B cell (primary cell): ENCODE measurements around the gene KANK3. TPM values are rescaled to one million over a fixed set of nuclear protein-coding genes. Genes with fewer than 3 reads are reported as not detected.

ENCODE experiments used
- ATAC-seq: fragments of 200-7000 bp; cut with Tn5 transposase; one replicate; pipeline ENCODE4 v1.10.0; 2021; ENCODE audit warnings: low read depth, mild to moderate bottlenecking, moderate number of reproducible peaks, moderate library complexity
- CTCF ChIA-PET: fragments of 350-600 bp; sonication (Branson Sonifier 250); formaldehyde crosslinking; loops from one replicate; lab custom pipeline; 2021; ENCODE audit warnings: antibody characterized with exemption, inconsistent platforms; lab: Charles Lee
- POLR2A ChIA-PET: fragments of 350-600 bp; sonication (Branson Sonifier 250); formaldehyde crosslinking; loops from one replicate; lab custom pipeline; 2021; ENCODE audit warnings: antibody characterized with exemption; lab: Charles Lee
- DNase-seq: peaks from one replicate; pipeline ENCODE4 v3.0.0; 2013
- H2AFZ ChIP-seq: 2 replicates; pipeline ENCODE4 v1.6.1; 2012; ENCODE audit warnings: mild to moderate bottlenecking, low read depth, low read length; ENCODE audit not compliant: insufficient read depth, poor library complexity, severe bottlenecking
- H3K27ac ChIP-seq, 2 donors: 1 replicate in 1 of 2; 2 replicates in 1 of 2; pipeline ENCODE4 v1.5.1; 2012 to 2013; ENCODE audit warnings: low read length in 2 of 2, mild to moderate bottlenecking in 2 of 2, moderate library complexity in 1 of 2
- H3K27me3 ChIP-seq, 4 experiments: fragments of 200-600 bp in 1 of 4; sonication (generic) in 1 of 4; replicated peaks in 1 of 4; 1 replicate in 2 of 4; 2 replicates in 2 of 4; pipeline versions ENCODE4 v1.6.1 to v1.7.0; 2013 to 2016; ENCODE audit warnings: low read length in 3 of 4, mild to moderate bottlenecking in 2 of 4, mixed read lengths in 1 of 4, moderate library complexity in 1 of 4; ENCODE audit not compliant: insufficient read depth in 4 of 4, control insufficient read depth in 3 of 4; ENCODE audit errors: control extremely low read depth in 1 of 4
- H3K36me3 ChIP-seq, 2 experiments: replicated peaks in 1 of 2; 1 replicate in 1 of 2; 2 replicates in 1 of 2; pipeline versions ENCODE4 v1.6.1 to v1.7.1; 2013; ENCODE audit warnings: low read length in 1 of 2; ENCODE audit not compliant: insufficient read depth in 2 of 2, control insufficient read depth in 1 of 2; ENCODE audit errors: control extremely low read depth in 1 of 2, extremely low read depth in 1 of 2
- H3K4me1 ChIP-seq, 2 donors: fragments of 200-600 bp in 1 of 2; sonication (generic) in 1 of 2; 1 replicate in 1 of 2; 2 replicates in 1 of 2; pipeline versions ENCODE4 v1.5.1 to v1.6.1; 2013 to 2017; ENCODE audit warnings: low read length in 2 of 2; ENCODE audit not compliant: control insufficient read depth in 2 of 2, insufficient read depth in 2 of 2
- H3K4me2 ChIP-seq: replicated peaks from 2 replicates; pipeline ENCODE3; 2012; ENCODE audit warnings: mild to moderate bottlenecking, low read depth, low read length; ENCODE audit not compliant: poor library complexity, severe bottlenecking
- H3K4me3 ChIP-seq, 5 experiments: fragments of 200-600 bp in 1 of 5; sonication (generic) in 1 of 5; 1 replicate in 3 of 5; 2 replicates in 2 of 5; pipeline versions ENCODE4 v1.5.1 to v1.7.0; 2011 to 2016; ENCODE audit warnings: low read length in 4 of 5, mild to moderate bottlenecking in 4 of 5, low read depth in 2 of 5, control low read depth in 1 of 5, moderate library complexity in 1 of 5; ENCODE audit not compliant: insufficient read depth in 1 of 5; ENCODE audit errors: control extremely low read depth in 1 of 5, extremely low read depth in 1 of 5
- H3K79me2 ChIP-seq: fragments of 200-600 bp; sonication (generic); one replicate; pipeline ENCODE4 v1.6.0; 2016; ENCODE audit warnings: low read length; ENCODE audit not compliant: control insufficient read depth, insufficient read depth
- H3K9ac ChIP-seq: fragments of 200-600 bp; sonication (generic); 2 replicates; pipeline ENCODE4 v1.6.1; 2017; ENCODE audit warnings: mild to moderate bottlenecking, low read length, moderate library complexity
- H3K9me3 ChIP-seq, 3 donors: one replicate each; pipeline versions ENCODE4 v1.6.1 to v1.7.1; 2013; ENCODE audit warnings: low read length in 2 of 3; ENCODE audit not compliant: control insufficient read depth in 2 of 3, insufficient read depth in 1 of 3; ENCODE audit errors: control extremely low read depth in 1 of 3
- H4K20me1 ChIP-seq: 2 replicates; pipeline ENCODE4 v1.6.0; 2012; ENCODE audit warnings: mild to moderate bottlenecking, low read length; ENCODE audit not compliant: insufficient read depth, control insufficient read depth, poor library complexity, severe bottlenecking
- H3K27ac Mint-ChIP-seq: one replicate; pipeline ENCODE4 v1.8.0; 2021; ENCODE audit warnings: mixed read lengths
- H3K27me3 Mint-ChIP-seq: one replicate; pipeline ENCODE4 v1.8.0; 2021; ENCODE audit warnings: mixed read lengths
- H3K4me1 Mint-ChIP-seq: one replicate; pipeline ENCODE4 v1.8.0; 2021; ENCODE audit warnings: mixed read lengths
- H3K4me3 Mint-ChIP-seq: one replicate; pipeline ENCODE4 v1.8.0; 2021; ENCODE audit warnings: mixed read lengths
- H3K9me3 Mint-ChIP-seq: one replicate; pipeline ENCODE4 v1.8.0; 2022; ENCODE audit warnings: mixed read lengths; ENCODE audit not compliant: insufficient read depth
- EZH2 ChIP-seq: IDR thresholded peaks from 2 replicates; pipeline ENCODE4 v1.6.1; 2012; ENCODE audit warnings: borderline replicate concordance, low read depth, mild to moderate bottlenecking, moderate library complexity, low read length; ENCODE audit not compliant: insufficient read depth, poor library complexity, severe bottlenecking
- WGBS: methylation state at CpG from one replicate; pipeline ENCODE4 v1.1.5; 2013; ENCODE audit warnings: missing lambda C conversion rate; ENCODE audit not compliant: insufficient coverage; 5-methylcytosine and 5-hydroxymethylcytosine counted together
- intact Hi-C: fragments of 100-400 bp; cut with micrococcal nuclease; formaldehyde crosslinking; loops from one replicate; pipeline ENCODE4 v1.10.0; 2022
- polyA plus RNA-seq: library from polyadenylated mRNA; depleted of rRNA; stranded (reverse); fragments of >200 nt; gene quantifications from 2 replicates; pipeline ENCODE4 v1.2.3, GENCODE V29; 2012
- total RNA-seq, 2 donors: library from RNA; stranded (reverse); fragments of 120-200 nt in 1 of 2; gene quantifications; 1 replicate in 1 of 2; 2 replicates in 1 of 2; pipeline versions ENCODE4 v1.2.3 to v1.2.4, GENCODE V29; 2013 to 2022
- TF ChIP-seq, protein P1 (sequence below): fragments of 200-600 bp; IDR thresholded peaks from one replicate; pipeline ENCODE4 v1.8.0; 2022; ENCODE audit warnings: antibody characterized with exemption, mild to moderate bottlenecking

The KANK3 gene
- total and polyA plus RNA-seq, 2 donors (not counting 1 experiment from before 2014, with no cell fraction given) = 0.27 to 0.34 TPM

DNA sequence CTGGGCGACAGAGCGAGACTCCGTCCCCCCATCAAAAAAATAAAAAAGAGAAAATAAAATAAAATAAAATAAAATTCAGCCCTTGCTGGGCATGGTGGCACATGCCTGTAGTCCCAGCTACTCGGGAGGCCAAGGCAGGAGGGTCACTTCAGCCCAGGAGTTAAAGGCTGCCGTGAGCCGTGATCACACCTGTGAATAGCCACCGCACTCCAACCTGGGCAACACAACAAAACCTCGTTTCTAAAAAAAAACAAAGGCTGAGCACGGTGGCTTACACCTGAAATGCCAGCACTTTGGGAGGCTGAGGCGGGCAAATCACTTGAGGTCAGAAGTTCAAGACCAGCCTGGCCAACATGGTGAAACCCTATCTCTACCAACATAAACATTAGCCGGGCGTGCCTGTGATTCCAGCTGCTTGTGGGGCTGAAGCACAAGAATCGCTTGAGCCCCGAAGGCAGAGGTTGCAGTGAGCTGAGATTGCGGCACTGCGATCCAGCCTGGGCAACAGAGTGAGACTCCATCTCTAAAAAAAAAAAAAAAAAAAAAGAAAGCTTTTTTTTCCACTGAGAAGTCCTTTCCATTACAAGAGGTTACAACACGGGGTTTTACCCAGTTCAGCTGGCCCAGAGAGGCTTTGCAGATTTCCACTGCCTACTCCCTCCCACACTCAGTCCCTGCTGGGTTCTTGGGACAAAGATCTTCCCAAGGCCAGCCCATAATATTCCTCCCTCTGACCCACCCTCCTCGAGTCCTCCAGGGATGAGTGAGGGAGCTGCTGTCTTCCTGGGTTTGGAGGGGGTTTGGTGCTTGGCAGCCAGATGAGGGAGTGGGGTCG lies 27.3 kb upstream of the KANK3 start:
- peaks cover 0 to 26% (median 2%) of the 10 kb centered on the region in 4 experiments for H3K27me3 ChIP-seq
- Mint-ChIP-seq H3K27me3 (peaks cover 25% of the 10 kb centered on the region), H3K4me1 (no peaks in the 10 kb centered on the region), H3K9me3 (no peaks in the 10 kb centered on the region), H3K27ac (no peak overlapping the region), H3K4me3 (no peak overlapping the region)
- no peak overlapping the region for H3K27ac ChIP-seq
- ChIA-PET POLR2A (no interaction called here), CTCF (interaction anchor here (0.7 to 0.9 kb wide), 2 partner anchors 16 to 21 kb away, joined by 4 to 5 read pairs; no protein-coding TSS in a partner anchor)
- no peaks in the 10 kb centered on the region for H3K36me3 ChIP-seq
- DNase-seq = no peak
- WGBS = 91% methylated on average over 13 of the region's 19 CpGs
- no peaks in the 10 kb centered on the region for H3K79me2 ChIP-seq
- no peaks in the 10 kb centered on the region for H3K4me1 ChIP-seq
- intact Hi-C loops = no loop called here
- H3K4me3 ChIP-seq = no peak overlapping the region
- TF ChIP-seq EZH2 = no peak
- TF ChIP-seq, protein P1, sequence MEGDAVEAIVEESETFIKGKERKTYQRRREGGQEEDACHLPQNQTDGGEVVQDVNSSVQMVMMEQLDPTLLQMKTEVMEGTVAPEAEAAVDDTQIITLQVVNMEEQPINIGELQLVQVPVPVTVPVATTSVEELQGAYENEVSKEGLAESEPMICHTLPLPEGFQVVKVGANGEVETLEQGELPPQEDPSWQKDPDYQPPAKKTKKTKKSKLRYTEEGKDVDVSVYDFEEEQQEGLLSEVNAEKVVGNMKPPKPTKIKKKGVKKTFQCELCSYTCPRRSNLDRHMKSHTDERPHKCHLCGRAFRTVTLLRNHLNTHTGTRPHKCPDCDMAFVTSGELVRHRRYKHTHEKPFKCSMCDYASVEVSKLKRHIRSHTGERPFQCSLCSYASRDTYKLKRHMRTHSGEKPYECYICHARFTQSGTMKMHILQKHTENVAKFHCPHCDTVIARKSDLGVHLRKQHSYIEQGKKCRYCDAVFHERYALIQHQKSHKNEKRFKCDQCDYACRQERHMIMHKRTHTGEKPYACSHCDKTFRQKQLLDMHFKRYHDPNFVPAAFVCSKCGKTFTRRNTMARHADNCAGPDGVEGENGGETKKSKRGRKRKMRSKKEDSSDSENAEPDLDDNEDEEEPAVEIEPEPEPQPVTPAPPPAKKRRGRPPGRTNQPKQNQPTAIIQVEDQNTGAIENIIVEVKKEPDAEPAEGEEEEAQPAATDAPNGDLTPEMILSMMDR = no peak
- no peak overlapping the region for H3K4me2 ChIP-seq
- no peak for ATAC-seq
- no peak overlapping the region for H3K9ac ChIP-seq
- H3K9me3 ChIP-seq = peaks cover 0 to 3% (median 0%) of the 10 kb centered on the region in 3 donors
- no peaks in the 10 kb centered on the region for H4K20me1 ChIP-seq
- H2AFZ ChIP-seq = no peak overlapping the region
